ENCODE measurements around the gene TGM6.

The TGM6 gene

DNA sequence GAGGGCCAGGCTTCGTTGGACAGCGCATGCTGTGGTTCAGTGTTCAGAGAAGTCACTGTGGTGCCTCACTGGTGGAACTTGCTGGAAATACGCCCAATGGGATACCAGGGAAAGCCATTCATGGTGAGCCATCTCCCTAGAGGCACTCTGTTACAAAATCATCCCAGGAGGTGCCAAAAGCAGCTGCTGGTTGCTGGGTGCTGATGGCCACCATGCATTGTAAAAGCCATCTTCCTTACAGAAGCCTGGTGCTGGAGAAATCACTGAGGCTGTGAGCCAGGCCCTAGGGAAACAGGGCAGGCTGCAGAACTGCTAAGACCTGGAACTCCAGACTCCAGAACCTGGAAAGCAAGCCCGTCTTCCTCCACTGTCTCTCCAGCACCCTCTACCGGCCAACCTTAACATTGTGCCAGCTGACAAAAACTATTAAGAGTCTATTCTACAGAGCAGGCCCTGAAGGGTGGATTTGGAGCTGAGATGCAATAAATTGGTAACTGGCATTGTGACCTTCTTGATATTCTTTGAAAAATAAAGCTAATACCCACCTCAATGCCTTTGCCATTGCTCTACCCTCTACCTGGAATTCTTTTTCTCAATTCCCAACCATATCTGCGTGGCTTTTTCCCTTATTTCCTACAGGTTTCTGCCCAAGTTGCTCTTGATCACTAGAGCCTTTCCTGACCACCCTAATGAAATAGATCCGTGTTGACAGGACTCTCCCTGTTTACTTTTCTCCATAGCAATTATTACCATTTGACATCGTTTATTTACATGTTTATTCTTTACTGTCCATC, 71.4 kb downstream of the TGM6 start:
- TF ChIP-seq CTCF (IDR thresholded peaks at IDR 0.05; ENCODE audit: extremely low read depth, missing control alignments), result peak; percentile 94
- DNase-seq (ENCODE audit: low spot score), result peak; percentile 65

- TF ChIP-seq CTCF (IDR thresholded peaks at IDR 0.05; ENCODE audit: extremely low read depth, missing control alignments), result no peak
Observed at GRCh38 chr20:2453792-2454191, 73.1 kb downstream of the TGM6 start.

DNA sequence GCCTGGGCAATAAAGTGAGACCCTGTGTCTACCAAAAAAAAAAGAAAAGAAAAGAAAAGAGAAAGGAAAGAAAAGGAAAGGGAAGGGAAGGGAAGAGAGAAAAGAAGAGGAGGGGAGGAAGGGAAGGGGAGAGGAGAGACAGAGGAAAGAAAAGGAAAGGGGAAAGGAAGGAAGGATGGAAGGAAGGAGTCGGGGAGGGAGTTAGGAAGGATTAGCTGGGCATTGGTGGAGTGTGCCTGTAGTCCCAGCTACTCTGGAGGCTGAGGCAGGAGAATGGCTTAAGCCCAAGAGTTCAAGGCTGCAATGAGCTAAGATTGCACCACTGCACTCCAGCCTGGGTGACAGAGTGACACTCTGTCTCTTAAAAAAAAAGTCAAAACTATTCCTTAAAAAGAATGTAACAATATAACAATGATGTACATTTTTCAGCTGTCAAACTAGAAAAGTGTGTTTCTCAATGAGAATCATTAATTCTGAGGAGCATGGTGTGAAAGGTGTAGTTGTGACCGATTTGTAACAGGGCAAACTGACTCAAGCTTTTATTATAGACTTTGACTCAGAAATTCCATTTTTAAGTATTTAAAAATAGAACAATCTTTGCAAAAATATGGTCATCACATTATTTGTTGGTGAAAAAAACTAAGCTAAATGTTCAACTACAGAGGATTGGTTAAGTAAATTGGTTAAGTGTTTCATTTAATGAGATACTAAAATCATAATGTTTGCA, 75.2 kb downstream of the TGM6 start:
- DNase-seq (ENCODE audit: low spot score), result no peak
- TF ChIP-seq CTCF (IDR thresholded peaks at IDR 0.05; ENCODE audit: extremely low read depth, missing control alignments), result no peak

More at GRCh38 chr20:2453792-2454191, 73.1 kb downstream of the TGM6 start:
- DNase-seq (ENCODE audit: low spot score), result no peak

DNA sequence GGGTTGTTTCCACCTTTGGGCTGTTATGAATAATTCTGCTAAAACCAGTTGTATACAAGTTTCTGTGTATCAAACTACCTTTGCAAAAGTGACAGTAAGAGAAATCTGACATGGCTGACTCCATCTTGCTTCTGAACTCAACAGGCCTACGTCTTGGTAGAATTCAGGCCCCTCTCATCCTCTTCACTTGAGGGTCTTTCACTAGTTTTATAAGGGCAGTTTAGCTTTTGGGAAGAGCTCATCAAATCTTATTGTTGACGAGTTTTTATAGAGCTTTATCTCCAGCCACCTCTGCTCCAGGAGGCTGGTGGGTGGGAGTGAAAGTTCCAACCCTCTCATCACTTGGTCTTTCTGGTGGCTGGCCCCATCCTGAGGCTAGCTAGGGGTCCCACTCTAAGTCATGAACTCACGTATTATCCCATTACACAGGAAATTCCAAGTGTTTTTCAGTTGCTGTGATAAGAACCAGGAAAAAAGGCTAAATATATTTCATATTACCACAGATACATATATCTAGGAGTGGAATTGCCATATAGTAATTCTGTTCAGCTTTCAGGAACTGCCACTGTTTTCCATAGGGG, 78.3 kb downstream of the TGM6 start:
- no peak for DNase-seq (ENCODE audit: low spot score)
- no peak for TF ChIP-seq CTCF (IDR thresholded peaks at IDR 0.05; ENCODE audit: extremely low read depth, missing control alignments)

- TF ChIP-seq CTCF (IDR thresholded peaks at IDR 0.05; ENCODE audit: extremely low read depth, missing control alignments), result no peak
- DNase-seq (ENCODE audit: low spot score), result no peak
Observed at GRCh38 chr20:2459981-2460751, 79.5 kb downstream of the TGM6 start.

DNA sequence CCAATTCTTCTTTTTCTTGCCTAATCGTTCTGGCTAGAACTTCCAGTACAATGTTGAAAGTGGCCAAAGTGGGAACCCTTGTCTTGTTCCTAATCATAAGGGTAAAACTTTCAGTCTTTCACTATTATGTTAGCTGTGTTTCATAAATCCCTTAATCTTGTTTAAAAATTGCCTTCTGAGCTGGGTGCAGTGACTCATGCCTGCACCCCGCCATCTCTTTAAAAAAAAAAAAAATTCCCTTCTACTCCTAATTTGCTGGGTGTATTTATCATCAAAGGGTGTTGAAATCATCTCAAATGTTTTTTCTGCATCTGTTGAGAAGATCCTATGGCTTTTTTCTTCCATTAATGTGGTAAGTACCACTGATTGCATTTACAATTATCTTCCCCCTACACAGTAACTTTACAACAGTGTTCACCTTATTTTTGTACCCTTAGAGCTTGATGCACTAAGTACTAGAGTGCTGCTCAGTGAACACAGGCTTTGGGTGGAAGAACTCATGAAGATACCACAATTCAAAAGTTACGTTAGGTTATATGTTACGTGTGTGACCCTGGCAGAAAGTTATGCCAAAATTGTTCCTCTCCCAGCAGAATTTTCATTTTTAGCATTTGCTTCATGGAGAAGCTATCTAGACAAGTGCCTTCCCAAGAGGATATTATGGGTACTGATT, 80.2 kb downstream of the TGM6 start:
- no peak for TF ChIP-seq CTCF (IDR thresholded peaks at IDR 0.05; ENCODE audit: extremely low read depth, missing control alignments)
- DNase-seq (ENCODE audit: low spot score), result no peak
